Endothelial cell of umbilical vein (primary cell): ENCODE results near the gene MOK. TPM values are rescaled to one million over a fixed set of nuclear protein-coding genes. Genes with fewer than 3 reads are reported as not detected.
A peak's percentile ranks its signal among the peaks of the same experiment; 100 is the strongest.

Experiments used
- BruUV-seq: library from RNA; stranded (reverse); fragments of 400-500 nt; replicated peaks from 2 replicates; lab custom pipeline; 2021; lab: Mats Ljungman, UMichigan
- CTCF ChIA-PET: fragments of 300-600, 350-600 bp; sonication (Branson Sonifier 250); formaldehyde crosslinking; loops from one replicate; lab custom pipeline; 2021; ENCODE audit warnings: antibody characterized with exemption, inconsistent platforms; lab: Charles Lee
- POLR2A ChIA-PET: fragments of 300-600, 350-600 bp; sonication (Branson Sonifier 250); formaldehyde crosslinking; loops from one replicate; lab custom pipeline; 2021; ENCODE audit warnings: antibody characterized with exemption, inconsistent platforms; lab: Charles Lee
- DNase-seq: peaks from one replicate; pipeline ENCODE4 v3.0.0-alpha.2; 2011; ENCODE audit warnings: low read depth, low spot score
- FAIRE-seq: peaks from 2 replicates; lab custom pipeline; 2011; peaks lifted over from hg19 to GRCh38; lab: Jason Lieb, UNC
- H2AFZ ChIP-seq: 2 replicates; pipeline ENCODE4 v1.6.0; 2012; ENCODE audit warnings: low read depth, low read length, control low read depth, inconsistent platforms
- H3K27ac ChIP-seq: 2 replicates; pipeline ENCODE4 v1.5.1; 2011; ENCODE audit warnings: low read depth, mild to moderate bottlenecking, control low read depth, low read length, moderate library complexity; ENCODE audit not compliant: insufficient read depth
- H3K27me3 ChIP-seq, 2 experiments: 2 replicates each; pipeline versions ENCODE4 v1.6.0 to v1.6.1; 2011; ENCODE audit warnings: low read length in 2 of 2, mixed read lengths in 1 of 2; ENCODE audit not compliant: control insufficient read depth in 2 of 2, insufficient read depth in 2 of 2
- H3K36me3 ChIP-seq, 2 experiments: 2 replicates in 1 of 2; 3 replicates in 1 of 2; pipeline ENCODE4 v1.5.1; 2011; ENCODE audit warnings: low read length in 2 of 2, mild to moderate bottlenecking in 1 of 2, moderate library complexity in 1 of 2; ENCODE audit not compliant: control insufficient read depth in 2 of 2, insufficient read depth in 2 of 2; ENCODE audit errors: extremely low read depth in 1 of 2
- H3K4me1 ChIP-seq: 3 replicates; pipeline ENCODE4 v1.5.1; 2011; ENCODE audit warnings: mild to moderate bottlenecking, low read length; ENCODE audit not compliant: control insufficient read depth, insufficient read depth; ENCODE audit errors: extremely low read depth
- H3K4me2 ChIP-seq: 2 replicates; pipeline ENCODE4 v1.6.1; 2011; ENCODE audit warnings: low read length, control low read depth, mixed read lengths; ENCODE audit not compliant: insufficient read depth
- H3K4me3 ChIP-seq, 3 experiments: fragments of 200-600 bp in 1 of 3; sonication (generic), shearing (Covaris generic) in 1 of 3; replicated peaks in 1 of 3; 2 replicates each; pipeline ENCODE4 v1.5.1; 2011 to 2016; ENCODE audit warnings: control low read depth in 3 of 3, low read length in 3 of 3, mild to moderate bottlenecking in 2 of 3, inconsistent platforms in 1 of 3, low read depth in 1 of 3, moderate library complexity in 1 of 3; ENCODE audit not compliant: insufficient read depth in 1 of 3
- H3K79me2 ChIP-seq: 2 replicates; pipeline ENCODE4 v1.6.0; 2012; ENCODE audit warnings: low read length, inconsistent platforms; ENCODE audit not compliant: control insufficient read depth, insufficient read depth
- H3K9ac ChIP-seq: replicated peaks from 2 replicates; pipeline ENCODE3; 2011; ENCODE audit warnings: low read length, control low read depth; ENCODE audit not compliant: insufficient read depth; ENCODE audit errors: extremely low read depth
- H3K9me1 ChIP-seq: replicated peaks from 3 replicates; pipeline ENCODE4 v1.6.0; 2011; ENCODE audit warnings: mild to moderate bottlenecking, low read length; ENCODE audit not compliant: control insufficient read depth, insufficient read depth; ENCODE audit errors: extremely low read depth
- H3K9me3 ChIP-seq: replicated peaks from 2 replicates; pipeline ENCODE4 v1.5.1; 2012; ENCODE audit warnings: low read length, inconsistent platforms; ENCODE audit not compliant: control insufficient read depth, insufficient read depth
- H4K20me1 ChIP-seq: replicated peaks from 2 replicates; pipeline ENCODE3; 2011; ENCODE audit warnings: mild to moderate bottlenecking, low read length; ENCODE audit not compliant: control insufficient read depth, insufficient read depth; ENCODE audit errors: extremely low read depth
- EZH2 ChIP-seq: IDR thresholded peaks from 2 replicates; pipeline ENCODE4 v1.6.1; 2012; ENCODE audit warnings: borderline replicate concordance, low read depth, mild to moderate bottlenecking, moderate library complexity, low read length, inconsistent platforms; ENCODE audit not compliant: severe bottlenecking
- FOS ChIP-seq: IDR thresholded peaks from 2 replicates; pipeline ENCODE4 v1.6.1; 2011; ENCODE audit warnings: mild to moderate bottlenecking, low read length, moderate library complexity, borderline replicate concordance; ENCODE audit not compliant: insufficient read depth
- GATA2 ChIP-seq: IDR thresholded peaks from 2 replicates; pipeline ENCODE4 v1.7.0; 2011; ENCODE audit warnings: low read depth, mild to moderate bottlenecking, moderate library complexity, mixed read lengths, low read length; ENCODE audit not compliant: insufficient read length, insufficient read depth
- JUN ChIP-seq: IDR thresholded peaks from 2 replicates; pipeline ENCODE4 v1.6.1; 2011; ENCODE audit warnings: borderline replicate concordance, low read depth; ENCODE audit not compliant: insufficient read length, insufficient read depth
- MYC ChIP-seq: IDR thresholded peaks from one replicate; pipeline ENCODE4 v1.6.1; 2011; ENCODE audit warnings: mild to moderate bottlenecking, low read depth, low read length
- POLR2A ChIP-seq: IDR thresholded peaks from 2 replicates; pipeline ENCODE4 v1.6.1; 2012; ENCODE audit warnings: low read depth, mild to moderate bottlenecking, control low read depth, low read length
- POLR2AphosphoS5 ChIP-seq: IDR thresholded peaks from 2 replicates; pipeline ENCODE4 v1.6.1; 2012; ENCODE audit warnings: low read depth, mild to moderate bottlenecking, control low read depth, low read length, moderate library complexity; ENCODE audit not compliant: insufficient read depth
- dilution Hi-C: fragments of 300-500 bp; cut with MboI; formaldehyde crosslinking; loops from one replicate; pipeline ENCODE4 v1.15.0; 2019; ENCODE audit warnings: low sequenced_read_pairs; ENCODE audit not compliant: extremely low pct_ligation_motif_present
- intact Hi-C: fragments of 100-400 bp; cut with micrococcal nuclease; formaldehyde crosslinking; loops from one replicate; pipeline ENCODE4 v1.10.0; 2022
- polyA plus RNA-seq, 4 experiments: library from polyadenylated mRNA; depleted of rRNA in 3 of 4; stranded (reverse) in 3 of 4; unstranded in 1 of 4; fragments of >200 nt; gene quantifications; 2 replicates each; pipeline versions ENCODE4 v1.2.1 to v1.2.3, GENCODE V29; 2011 to 2012; ENCODE audit warnings: missing spikeins in 1 of 4
- total RNA-seq: library from RNA; stranded (reverse); gene quantifications from 2 replicates; pipeline ENCODE4 v1.2.3, GENCODE V29; 2021
- TF ChIP-seq, protein P1 (sequence below): IDR thresholded peaks from 2 replicates; pipeline ENCODE4 v1.6.1; 2011; ENCODE audit not compliant: insufficient read depth, insufficient read length
- TF ChIP-seq, protein P2 (sequence below), 2 donors: IDR thresholded peaks; 1 replicate in 1 of 2; 2 replicates in 1 of 2; pipeline ENCODE4 v1.5.1; 2011; ENCODE audit warnings: low read length in 2 of 2, mild to moderate bottlenecking in 2 of 2, moderate library complexity in 2 of 2, control low read depth in 1 of 2, inconsistent platforms in 1 of 2, low read depth in 1 of 2; ENCODE audit not compliant: insufficient read depth in 1 of 2; ENCODE audit errors: extremely low read depth in 1 of 2

MOK gene
- total and polyA plus RNA-seq, 2 donors (not counting 3 experiments of a cell fraction or from before 2014, with no cell fraction given), result 6.1 to 8.6 TPM

DNA sequence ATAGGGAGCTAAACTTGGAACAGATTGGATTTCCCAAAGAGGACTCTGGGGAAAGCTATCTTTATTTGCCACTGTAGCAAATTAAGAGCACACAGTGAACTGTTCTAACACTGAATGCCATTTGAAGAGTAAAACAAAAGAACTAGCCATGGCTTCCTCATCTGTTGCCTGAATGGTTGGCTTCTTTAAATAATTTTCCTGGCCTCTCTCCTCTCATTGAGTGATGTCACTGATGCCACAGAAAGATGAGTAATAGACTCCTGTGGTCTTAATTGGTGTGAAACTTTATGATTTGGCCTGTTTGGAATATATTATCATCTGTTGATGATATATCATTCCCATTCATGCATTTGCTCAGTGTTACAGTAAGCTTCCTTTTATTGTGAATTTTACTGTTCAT is 122.8 kb downstream of the MOK start:
- ChIA-PET CTCF (interaction anchor here (0.6 to 2.1 kb wide), 3 partner anchors 11 to 86 kb away, joined by 3 to 6 read pairs (median 3); no protein-coding TSS in a partner anchor), POLR2A (no interaction called here)
- TF ChIP-seq POLR2A (no peak), POLR2AphosphoS5 (no peak), MYC (no peak), JUN (no peak), GATA2 (no peak), EZH2 (no peak), FOS (no peak)
- TF ChIP-seq, protein P1, sequence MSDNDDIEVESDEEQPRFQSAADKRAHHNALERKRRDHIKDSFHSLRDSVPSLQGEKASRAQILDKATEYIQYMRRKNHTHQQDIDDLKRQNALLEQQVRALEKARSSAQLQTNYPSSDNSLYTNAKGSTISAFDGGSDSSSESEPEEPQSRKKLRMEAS, result no peak
- TF ChIP-seq, protein P2, sequence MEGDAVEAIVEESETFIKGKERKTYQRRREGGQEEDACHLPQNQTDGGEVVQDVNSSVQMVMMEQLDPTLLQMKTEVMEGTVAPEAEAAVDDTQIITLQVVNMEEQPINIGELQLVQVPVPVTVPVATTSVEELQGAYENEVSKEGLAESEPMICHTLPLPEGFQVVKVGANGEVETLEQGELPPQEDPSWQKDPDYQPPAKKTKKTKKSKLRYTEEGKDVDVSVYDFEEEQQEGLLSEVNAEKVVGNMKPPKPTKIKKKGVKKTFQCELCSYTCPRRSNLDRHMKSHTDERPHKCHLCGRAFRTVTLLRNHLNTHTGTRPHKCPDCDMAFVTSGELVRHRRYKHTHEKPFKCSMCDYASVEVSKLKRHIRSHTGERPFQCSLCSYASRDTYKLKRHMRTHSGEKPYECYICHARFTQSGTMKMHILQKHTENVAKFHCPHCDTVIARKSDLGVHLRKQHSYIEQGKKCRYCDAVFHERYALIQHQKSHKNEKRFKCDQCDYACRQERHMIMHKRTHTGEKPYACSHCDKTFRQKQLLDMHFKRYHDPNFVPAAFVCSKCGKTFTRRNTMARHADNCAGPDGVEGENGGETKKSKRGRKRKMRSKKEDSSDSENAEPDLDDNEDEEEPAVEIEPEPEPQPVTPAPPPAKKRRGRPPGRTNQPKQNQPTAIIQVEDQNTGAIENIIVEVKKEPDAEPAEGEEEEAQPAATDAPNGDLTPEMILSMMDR (IDR thresholded peaks at IDR 0.05; ENCODE audit: extremely low read depth in 1 of 2, insufficient read depth in 1 of 2, low read depth in 1 of 2, low read length in 2 of 2), result no peak
- Histone ChIP-seq H3K4me3 (no peak overlapping the region), H4K20me1 (no peaks in the 10 kb centered on the region), H3K27me3 (no peaks in the 10 kb centered on the region), H3K9me3 (no peaks in the 10 kb centered on the region), H2AFZ (no peak overlapping the region), H3K4me1 (no peaks in the 10 kb centered on the region), H3K36me3 (no peaks in the 10 kb centered on the region), H3K79me2 (peaks cover 46% of the 10 kb centered on the region), H3K4me2 (no peak overlapping the region), H3K27ac (no peak overlapping the region), H3K9ac (no peak overlapping the region), H3K9me1 (no peaks in the 10 kb centered on the region)
- FAIRE-seq, result peak; percentile 37
- BruUV-seq, result no TSS peak
- peak; percentile 26 for DNase-seq
- intact Hi-C loops (no loop called here), dilution Hi-C loops (no loop called here)
